ENCODE data around the gene COL13A1.

Gene COL13A1

DNA sequence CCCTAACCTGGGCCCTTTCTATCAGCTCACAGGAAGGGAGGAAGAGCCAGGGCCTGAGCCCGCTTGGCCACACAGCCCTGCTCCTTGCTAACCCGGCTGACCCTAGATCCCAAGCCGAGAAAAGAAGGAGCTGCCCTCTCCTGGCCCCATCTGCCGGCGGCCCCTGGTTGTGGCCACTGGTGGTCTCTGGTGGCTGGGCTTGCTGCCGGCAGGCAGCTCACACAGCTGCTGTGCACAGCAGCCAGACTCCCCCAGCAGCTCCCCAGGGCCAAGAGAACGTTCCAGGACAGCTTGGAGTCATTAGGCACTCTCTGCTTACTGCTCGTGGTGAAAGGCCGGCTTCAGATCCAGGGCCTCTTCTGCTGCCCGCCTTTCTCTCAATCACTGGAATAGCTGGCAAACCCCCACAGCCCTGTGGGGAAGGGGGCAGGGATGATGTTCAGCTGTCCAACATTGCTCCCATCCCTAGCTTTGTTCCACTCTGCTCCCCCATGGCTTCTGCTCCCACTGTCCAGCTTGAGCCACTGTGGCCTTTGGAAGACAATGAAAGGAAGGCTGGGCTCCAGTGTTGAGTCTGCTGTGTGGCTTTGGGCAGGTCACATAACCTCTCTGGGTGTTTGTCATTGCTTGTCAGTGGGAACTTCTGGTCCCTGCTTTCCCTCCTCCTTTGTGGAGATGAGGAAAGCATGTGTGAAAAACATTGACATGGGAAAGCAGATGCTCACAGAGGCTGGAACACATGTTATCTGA, 35.4 kb upstream of the COL13A1 start:
- no peaks in the 10 kb centered on the region for H3K79me2 ChIP-seq
- H3K4me2 ChIP-seq (ENCODE audit: low read length) = no peak overlapping the region
- no peaks in the 10 kb centered on the region for H3K27me3 ChIP-seq (ENCODE audit: control insufficient read depth, insufficient read depth, low read length)
- H3K9ac ChIP-seq = no peak overlapping the region
- H3K4me3 ChIP-seq (ENCODE audit: low read depth, low read length) = no peak overlapping the region
- H3K36me3 ChIP-seq (ENCODE audit: control insufficient read depth, insufficient read depth, low read length) = no peaks in the 10 kb centered on the region
- H2AFZ ChIP-seq = no peak overlapping the region
- H3K27ac ChIP-seq = no peak overlapping the region
- TF ChIP-seq, protein P1, sequence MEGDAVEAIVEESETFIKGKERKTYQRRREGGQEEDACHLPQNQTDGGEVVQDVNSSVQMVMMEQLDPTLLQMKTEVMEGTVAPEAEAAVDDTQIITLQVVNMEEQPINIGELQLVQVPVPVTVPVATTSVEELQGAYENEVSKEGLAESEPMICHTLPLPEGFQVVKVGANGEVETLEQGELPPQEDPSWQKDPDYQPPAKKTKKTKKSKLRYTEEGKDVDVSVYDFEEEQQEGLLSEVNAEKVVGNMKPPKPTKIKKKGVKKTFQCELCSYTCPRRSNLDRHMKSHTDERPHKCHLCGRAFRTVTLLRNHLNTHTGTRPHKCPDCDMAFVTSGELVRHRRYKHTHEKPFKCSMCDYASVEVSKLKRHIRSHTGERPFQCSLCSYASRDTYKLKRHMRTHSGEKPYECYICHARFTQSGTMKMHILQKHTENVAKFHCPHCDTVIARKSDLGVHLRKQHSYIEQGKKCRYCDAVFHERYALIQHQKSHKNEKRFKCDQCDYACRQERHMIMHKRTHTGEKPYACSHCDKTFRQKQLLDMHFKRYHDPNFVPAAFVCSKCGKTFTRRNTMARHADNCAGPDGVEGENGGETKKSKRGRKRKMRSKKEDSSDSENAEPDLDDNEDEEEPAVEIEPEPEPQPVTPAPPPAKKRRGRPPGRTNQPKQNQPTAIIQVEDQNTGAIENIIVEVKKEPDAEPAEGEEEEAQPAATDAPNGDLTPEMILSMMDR (IDR thresholded peaks at IDR 0.05) = no peak
- H3K9me3 ChIP-seq (ENCODE audit: control insufficient read depth, low read length) = no peaks in the 10 kb centered on the region
- no peaks in the 10 kb centered on the region for H3K4me1 ChIP-seq

DNA sequence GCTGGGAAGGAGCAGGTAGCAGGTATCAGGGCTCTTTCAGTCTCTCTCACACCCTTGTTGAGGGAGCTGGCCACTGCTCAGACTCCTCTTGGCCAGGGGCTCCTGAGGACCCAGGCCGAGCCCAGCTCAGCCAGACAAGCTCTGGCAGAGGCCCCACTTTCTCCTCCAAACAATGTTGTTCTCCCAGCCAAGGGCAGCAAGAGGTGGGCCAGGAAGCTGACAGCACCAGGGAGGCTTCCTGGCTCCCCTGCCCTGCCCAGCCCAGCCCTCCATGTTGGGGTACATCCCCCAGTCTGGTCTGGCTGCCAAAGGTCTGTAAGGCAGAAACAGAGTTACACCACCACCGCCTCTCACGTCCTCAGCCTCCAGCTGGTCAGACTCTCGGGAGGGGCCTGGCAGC, 33.9 kb upstream of the COL13A1 start:
- Histone ChIP-seq H3K27me3 (ENCODE audit: control insufficient read depth, insufficient read depth, low read length) (no peaks in the 10 kb centered on the region), H3K27ac (no peak overlapping the region), H3K9ac (no peak overlapping the region)

DNA sequence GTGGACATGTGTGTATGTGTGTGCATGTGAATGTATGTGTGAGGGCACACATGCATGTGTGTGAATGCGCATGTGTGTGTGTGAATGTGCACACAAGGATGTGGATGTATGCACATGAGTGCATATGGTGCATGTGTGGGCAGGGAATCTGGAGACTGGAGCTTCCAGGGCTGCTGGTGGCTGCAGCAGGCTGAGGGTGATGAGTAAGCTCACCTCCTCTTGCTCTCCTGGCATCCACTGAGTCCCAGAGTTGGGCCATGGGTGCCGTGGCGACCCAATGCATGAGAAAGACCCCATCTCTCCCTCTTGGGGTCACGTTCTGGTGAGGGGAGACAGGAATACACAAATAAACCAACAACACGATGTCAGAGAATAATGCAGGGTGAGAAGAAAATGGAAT, 33.3 kb upstream of the COL13A1 start:
- Histone ChIP-seq H3K4me1 (no peaks in the 10 kb centered on the region), H3K4me3 (ENCODE audit: low read depth, low read length) (no peak overlapping the region), H3K9ac (no peak overlapping the region), H3K4me2 (ENCODE audit: low read length) (no peak overlapping the region), H3K27me3 (ENCODE audit: control insufficient read depth, insufficient read depth, low read length) (no peaks in the 10 kb centered on the region), H3K36me3 (ENCODE audit: control insufficient read depth, insufficient read depth, low read length) (no peaks in the 10 kb centered on the region), H2AFZ (no peak overlapping the region), H3K9me3 (ENCODE audit: control insufficient read depth, low read length) (no peaks in the 10 kb centered on the region), H3K79me2 (no peaks in the 10 kb centered on the region), H3K27ac (no peak overlapping the region)
- TF ChIP-seq, protein P1 (IDR thresholded peaks at IDR 0.05) = no peak

More for the DNA sequence above, 33.9 kb upstream of the COL13A1 start:
- Histone ChIP-seq H3K4me2 (ENCODE audit: low read length) (no peak overlapping the region), H3K79me2 (no peaks in the 10 kb centered on the region), H3K9me3 (ENCODE audit: control insufficient read depth, low read length) (no peaks in the 10 kb centered on the region), H3K4me3 (ENCODE audit: low read depth, low read length) (no peak overlapping the region), H3K4me1 (no peaks in the 10 kb centered on the region), H3K36me3 (ENCODE audit: control insufficient read depth, insufficient read depth, low read length) (no peaks in the 10 kb centered on the region), H2AFZ (no peak overlapping the region)
- TF ChIP-seq, protein P1 (IDR thresholded peaks at IDR 0.05) = no peak

DNA sequence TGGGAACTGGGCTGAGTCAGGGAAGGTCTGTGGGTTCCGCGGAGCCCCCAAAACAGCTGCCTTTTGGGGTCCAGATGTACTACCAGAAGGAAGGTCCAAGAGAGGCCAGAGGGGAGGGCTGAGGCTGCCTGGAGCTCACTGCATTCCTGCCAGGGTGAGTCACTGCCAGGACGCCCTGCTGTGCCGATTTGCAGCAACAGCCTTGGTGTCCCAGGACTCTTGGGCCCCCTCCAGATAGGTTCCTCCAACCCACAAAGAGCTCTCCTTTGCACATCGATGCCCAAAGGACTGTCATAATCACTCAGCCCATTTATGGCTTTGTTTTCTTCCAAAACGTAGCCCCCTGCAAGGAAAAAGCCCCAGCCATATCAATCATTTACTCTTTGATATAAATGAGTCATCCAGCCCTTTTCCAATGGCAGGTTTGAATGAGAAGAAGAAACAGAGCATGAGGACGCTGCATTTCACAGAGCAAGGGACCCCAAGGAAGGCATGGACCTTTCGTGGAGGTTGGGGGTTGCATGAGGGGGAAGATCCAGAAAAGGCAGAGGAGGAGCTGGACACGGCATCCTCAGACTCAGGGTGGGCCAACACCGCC, 32.2 kb upstream of the COL13A1 start:
- Histone ChIP-seq H3K79me2 (no peaks in the 10 kb centered on the region), H3K9me3 (ENCODE audit: control insufficient read depth, low read length) (no peaks in the 10 kb centered on the region), H3K27me3 (ENCODE audit: control insufficient read depth, insufficient read depth, low read length) (no peaks in the 10 kb centered on the region), H3K27ac (no peak overlapping the region), H3K4me1 (no peaks in the 10 kb centered on the region), H3K4me3 (ENCODE audit: low read depth, low read length) (no peak overlapping the region), H3K4me2 (ENCODE audit: low read length) (no peak overlapping the region), H3K9ac (no peak overlapping the region), H2AFZ (no peak overlapping the region), H3K36me3 (ENCODE audit: control insufficient read depth, insufficient read depth, low read length) (no peaks in the 10 kb centered on the region)
- TF ChIP-seq, protein P1 (IDR thresholded peaks at IDR 0.05) = no peak
